ENCODE measurements around the gene NOP16. TPM values are rescaled to one million over a fixed set of nuclear protein-coding genes. Genes with fewer than 3 reads are reported as not detected.
"Not testable (repeated sequence)": the region's sequence is repeated elsewhere in the genome, so short reads cannot be mapped to it uniquely, and the experiment has no call there.

The NOP16 gene
- total RNA-seq, 8 experiments from 2014 or later, result 14.6 to 95.0 (median 22.7) TPM

GRCh38 chr5:176415952-176416924 lies 27.8 kb upstream of the NOP16 start, which contains the start of gene CLTB:
CLTB (minus strand) TSS chr5:176416539; CDS start chr5:176416363, 176 bp downstream.
- Histone ChIP-seq H3K4me3 (peak within 1 kb of the TSS; percentile 79 to 85 (median 80)), H3K4me1 (replicated peaks in 1 of 2) (peaks cover 6 to 18% of the 10 kb centered on the region in 2 donors), H3K27ac (peak within 1 kb of the TSS; percentile 68 to 71)
- peak; percentile 79 to 98 (median 96) for ATAC-seq (replicated peaks in 6 of 8)
- 0 to 4% (median 0%) methylated on average over 1 to 12 of the region's 107 CpGs; no CpG with 5 or more reads in 7 of the 10 experiments for WGBS, 10 experiments
- in situ Hi-C loops (cut with MboI; ENCODE audit: low pct_unique_long_range_greater_than_20kb in 2 of 9, low sequenced_read_pairs in 9 of 9, unreplicated experiment in 9 of 9), result no loop called here

DNA sequence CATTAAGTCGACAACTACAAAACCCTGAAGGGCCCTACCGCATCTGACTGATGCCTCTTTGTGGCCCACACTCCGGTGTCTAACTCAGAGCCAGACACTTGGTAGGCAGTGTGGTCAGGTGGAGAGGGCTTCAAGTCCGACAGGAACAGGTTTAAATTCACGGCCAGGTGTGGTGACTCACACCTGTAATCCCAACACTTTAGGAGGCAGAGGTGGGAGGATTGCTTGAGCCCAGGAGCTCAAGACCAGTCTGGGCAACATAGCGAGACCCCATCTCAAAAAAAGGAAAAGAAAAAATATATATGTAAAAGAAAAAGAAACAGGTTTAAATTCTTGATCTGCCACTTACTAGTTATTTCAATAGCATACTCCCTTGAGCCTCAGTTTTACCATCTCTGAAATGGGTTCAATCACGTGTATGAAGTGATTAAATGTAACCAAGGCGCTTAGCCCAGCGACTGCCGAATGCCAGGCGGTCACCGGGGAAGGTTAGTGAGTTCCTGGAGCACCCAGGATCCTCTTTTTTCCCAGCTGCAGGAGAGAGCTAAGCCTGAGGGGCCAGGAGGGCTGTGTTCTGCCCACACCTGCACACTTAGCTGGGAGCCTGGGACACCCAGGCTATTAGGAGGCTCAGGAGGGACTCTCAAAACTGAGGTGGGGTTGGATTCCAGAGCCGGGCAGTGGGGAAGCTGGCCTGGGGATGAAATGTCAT lies 27.0 kb upstream of the NOP16 start:
- ATAC-seq (replicated peaks in 6 of 8), result no peak
- in situ Hi-C loops (cut with MboI; ENCODE audit: low pct_unique_long_range_greater_than_20kb in 2 of 9, low sequenced_read_pairs in 9 of 9, unreplicated experiment in 9 of 9), result no loop called here
- H3K4me3 ChIP-seq, result peak overlapping the region; percentile 79 to 85 (median 80)
- WGBS, 10 experiments, result 33 to 94% (median 81%) methylated on average over 1 to 10 of the region's 13 CpGs; no CpG with 5 or more reads in 1 of the 10 experiments
- peak overlapping the region in 1 of 2 donors; percentile 68 for H3K27ac ChIP-seq
- H3K4me1 ChIP-seq (replicated peaks in 1 of 2), result peaks cover 6 to 18% of the 10 kb centered on the region in 2 donors

- no peak for ATAC-seq (replicated peaks in 6 of 8)
- in situ Hi-C loops (cut with MboI; ENCODE audit: low pct_unique_long_range_greater_than_20kb in 2 of 9, low sequenced_read_pairs in 9 of 9, unreplicated experiment in 9 of 9), result no loop called here
- Histone ChIP-seq H3K4me3 (no peak overlapping the region), H3K4me1 (replicated peaks in 1 of 2) (peaks cover 6 to 18% of the 10 kb centered on the region in 2 donors), H3K27ac (no peak overlapping the region)
- 40 to 100% (median 66%) methylated on average over 1 to 3 of the region's 3 CpGs; no CpG with 5 or more reads in 3 of the 10 experiments for WGBS, 10 experiments
Observed at GRCh38 chr5:176414704-176415103, 26.3 kb upstream of the NOP16 start.

- no peak for ATAC-seq (replicated peaks in 6 of 8)
- Histone ChIP-seq H3K4me3 (no peak overlapping the region), H3K4me1 (replicated peaks in 1 of 2) (peaks cover 6 to 18% of the 10 kb centered on the region in 2 donors), H3K27ac (no peak overlapping the region)
- in situ Hi-C loops (cut with MboI; ENCODE audit: low pct_unique_long_range_greater_than_20kb in 2 of 9, low sequenced_read_pairs in 9 of 9, unreplicated experiment in 9 of 9), result no loop called here
- 80 to 90% methylated on average over 2 to 4 of the region's 7 CpGs; no CpG with 5 or more reads in 8 of the 10 experiments for WGBS, 10 experiments
Observed at GRCh38 chr5:176413709-176414191, 25.4 kb upstream of the NOP16 start.

GRCh38 chr5:176413255-176413565 lies 24.8 kb upstream of the NOP16 start:
- ATAC-seq (replicated peaks in 6 of 8), result peak in 1 of 8 experiments; percentile 3
- 100% methylated on average over 2 of the region's 2 CpGs; no CpG with 5 or more reads in 8 of the 10 experiments for WGBS, 10 experiments
- no peak overlapping the region for H3K4me3 ChIP-seq
- no peak overlapping the region for H3K27ac ChIP-seq
- peaks cover 6 to 18% of the 10 kb centered on the region in 2 donors for H3K4me1 ChIP-seq (replicated peaks in 1 of 2)
- in situ Hi-C loops (cut with MboI; ENCODE audit: low pct_unique_long_range_greater_than_20kb in 2 of 9, low sequenced_read_pairs in 9 of 9, unreplicated experiment in 9 of 9), result no loop called here

DNA sequence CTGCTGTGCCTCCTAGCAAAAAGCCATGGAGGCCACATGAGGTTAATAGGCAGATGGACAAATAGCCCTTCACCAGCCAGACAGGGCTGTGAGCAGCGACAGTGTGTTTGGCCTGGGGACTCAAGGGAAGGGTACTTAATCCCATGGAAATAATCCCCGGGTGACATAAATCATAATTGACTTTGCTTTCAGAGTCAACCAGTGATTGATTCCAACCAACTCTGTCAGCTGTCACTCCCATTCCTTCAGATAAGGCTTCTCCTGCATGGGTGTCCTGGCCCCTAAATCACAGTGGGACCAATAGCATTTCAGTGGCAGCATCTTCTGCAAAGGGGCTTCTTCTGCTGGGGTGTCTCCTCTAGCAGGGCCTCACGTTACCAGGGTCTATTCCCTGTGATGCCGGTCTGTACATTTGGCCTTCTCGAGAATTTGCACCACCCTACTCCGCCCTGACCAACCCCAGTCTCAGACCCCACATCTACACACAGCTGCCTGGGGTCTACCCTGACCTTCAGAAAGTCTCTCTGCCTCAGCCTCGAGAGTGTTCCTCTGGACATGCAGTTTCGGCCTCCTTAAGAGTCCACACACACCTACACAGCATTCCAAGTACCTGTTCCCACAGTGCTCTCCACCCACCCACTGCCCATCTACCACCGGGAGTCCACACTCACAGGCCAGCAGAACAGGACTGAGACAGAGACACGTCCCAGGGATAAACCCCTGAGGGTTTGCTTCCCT lies 24.3 kb upstream of the NOP16 start:
- in situ Hi-C loops (cut with MboI; ENCODE audit: low pct_unique_long_range_greater_than_20kb in 2 of 9, low sequenced_read_pairs in 9 of 9, unreplicated experiment in 9 of 9), result no loop called here
- peaks cover 6 to 18% of the 10 kb centered on the region in 2 donors for H3K4me1 ChIP-seq (replicated peaks in 1 of 2)
- 20 to 100% (median 81%) methylated on average over 1 to 6 of the region's 10 CpGs; no CpG with 5 or more reads in 2 of the 10 experiments for WGBS, 10 experiments
- no peak overlapping the region for H3K27ac ChIP-seq
- no peak for ATAC-seq (replicated peaks in 6 of 8)
- no peak overlapping the region for H3K4me3 ChIP-seq

DNA sequence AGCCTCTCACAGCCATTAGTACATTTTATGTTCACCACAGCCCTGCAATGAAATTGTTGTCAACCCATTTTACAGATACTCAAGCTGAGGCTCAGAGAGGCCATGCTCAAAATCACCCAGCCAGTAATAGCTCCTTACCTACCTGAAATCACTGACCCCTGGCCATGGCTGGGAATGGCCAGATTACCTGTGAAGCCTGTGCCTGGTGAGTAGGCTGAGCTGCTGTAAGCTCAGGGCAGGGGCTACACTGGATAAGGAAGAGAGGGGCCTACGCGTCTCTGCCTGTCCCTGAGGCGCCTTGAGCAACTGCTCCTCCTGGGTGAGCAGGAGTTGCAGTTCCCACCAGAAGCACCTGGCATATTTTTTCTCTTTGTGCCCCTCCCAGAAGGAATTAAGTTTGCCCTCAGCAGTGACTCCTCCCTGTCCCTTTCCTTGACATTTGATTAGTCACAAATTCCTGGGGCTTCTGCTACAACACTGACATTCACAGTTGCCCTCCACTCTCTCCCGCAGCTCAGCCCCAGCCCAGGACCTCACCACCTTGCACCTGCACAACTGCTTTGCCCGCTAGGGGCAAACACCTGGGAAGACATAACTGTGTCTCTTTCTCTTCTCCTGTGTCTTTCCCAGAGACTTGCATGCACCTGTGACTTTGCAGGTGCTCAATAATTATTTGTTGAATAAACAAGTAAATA lies 22.2 kb upstream of the NOP16 start:
- H3K4me1 ChIP-seq (replicated peaks in 1 of 2), result peaks cover 0 to 10% of the 10 kb centered on the region in 2 donors
- ATAC-seq (replicated peaks in 6 of 8), result no peak
- in situ Hi-C loops (cut with MboI; ENCODE audit: low pct_unique_long_range_greater_than_20kb in 2 of 9, low sequenced_read_pairs in 9 of 9, unreplicated experiment in 9 of 9), result no loop called here
- H3K27ac ChIP-seq, result no peak overlapping the region
- no peak overlapping the region for H3K4me3 ChIP-seq
- 50 to 100% (median 82%) methylated on average over 1 to 3 of the region's 5 CpGs; no CpG with 5 or more reads in 4 of the 10 experiments for WGBS, 10 experiments

DNA sequence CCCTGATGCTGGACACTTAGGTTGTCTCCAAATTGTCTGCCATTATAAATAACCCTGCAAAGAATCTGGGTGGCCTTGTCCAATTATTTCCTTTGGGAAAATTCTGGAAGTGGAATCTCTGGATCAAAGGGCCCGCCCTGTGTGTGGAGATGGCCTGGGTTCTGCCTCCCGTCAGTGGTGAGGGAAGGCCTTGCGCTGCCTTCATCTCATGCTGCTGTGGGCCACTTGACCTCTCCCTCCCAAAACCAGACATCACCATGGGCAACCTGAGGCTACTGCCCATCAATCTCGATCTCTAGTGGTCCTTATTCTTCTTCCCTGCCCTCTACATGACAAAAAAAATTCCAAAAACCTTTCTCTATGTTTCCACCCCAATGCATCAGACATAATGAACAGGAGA lies 21.4 kb upstream of the NOP16 start:
- H3K4me3 ChIP-seq, result no peak overlapping the region
- in situ Hi-C loops (cut with MboI; ENCODE audit: low pct_unique_long_range_greater_than_20kb in 2 of 9, low sequenced_read_pairs in 9 of 9, unreplicated experiment in 9 of 9), result no loop called here
- H3K4me1 ChIP-seq (replicated peaks in 1 of 2), result peaks cover 0 to under 1% of the 10 kb centered on the region in 2 donors
- no peak for ATAC-seq (replicated peaks in 6 of 8)
- WGBS, 10 experiments, result 60 to 100% (median 99%) methylated on average over 1 to 4 of the region's 4 CpGs; no CpG with 5 or more reads in 6 of the 10 experiments
- no peak overlapping the region for H3K27ac ChIP-seq

GRCh38 chr5:176408590-176408989 lies 20.2 kb upstream of the NOP16 start:
- 60 to 97% (median 87%) methylated on average over 1 to 5 of the region's 5 CpGs; no CpG with 5 or more reads in 5 of the 10 experiments for WGBS, 10 experiments
- Histone ChIP-seq H3K4me1 (replicated peaks in 1 of 2) (no peaks in the 10 kb centered on the region), H3K4me3 (no peak overlapping the region), H3K27ac (no peak overlapping the region)
- in situ Hi-C loops (cut with MboI; ENCODE audit: low pct_unique_long_range_greater_than_20kb in 2 of 9, low sequenced_read_pairs in 9 of 9, unreplicated experiment in 9 of 9), result no loop called here
- ATAC-seq (replicated peaks in 6 of 8), result no peak

GRCh38 chr5:176408252-176408573 lies 19.8 kb upstream of the NOP16 start:
- H3K27ac ChIP-seq; ATAC-seq (replicated peaks in 6 of 8); H3K4me3 ChIP-seq; in situ Hi-C loops (cut with MboI; ENCODE audit: low pct_unique_long_range_greater_than_20kb in 2 of 9, low sequenced_read_pairs in 9 of 9, unreplicated experiment in 9 of 9); H3K4me1 ChIP-seq (replicated peaks in 1 of 2): not testable (repeated sequence)
- 19 to 100% (median 92%) methylated on average over 1 to 7 of the region's 10 CpGs; no CpG with 5 or more reads in 3 of the 10 experiments for WGBS, 10 experiments

DNA sequence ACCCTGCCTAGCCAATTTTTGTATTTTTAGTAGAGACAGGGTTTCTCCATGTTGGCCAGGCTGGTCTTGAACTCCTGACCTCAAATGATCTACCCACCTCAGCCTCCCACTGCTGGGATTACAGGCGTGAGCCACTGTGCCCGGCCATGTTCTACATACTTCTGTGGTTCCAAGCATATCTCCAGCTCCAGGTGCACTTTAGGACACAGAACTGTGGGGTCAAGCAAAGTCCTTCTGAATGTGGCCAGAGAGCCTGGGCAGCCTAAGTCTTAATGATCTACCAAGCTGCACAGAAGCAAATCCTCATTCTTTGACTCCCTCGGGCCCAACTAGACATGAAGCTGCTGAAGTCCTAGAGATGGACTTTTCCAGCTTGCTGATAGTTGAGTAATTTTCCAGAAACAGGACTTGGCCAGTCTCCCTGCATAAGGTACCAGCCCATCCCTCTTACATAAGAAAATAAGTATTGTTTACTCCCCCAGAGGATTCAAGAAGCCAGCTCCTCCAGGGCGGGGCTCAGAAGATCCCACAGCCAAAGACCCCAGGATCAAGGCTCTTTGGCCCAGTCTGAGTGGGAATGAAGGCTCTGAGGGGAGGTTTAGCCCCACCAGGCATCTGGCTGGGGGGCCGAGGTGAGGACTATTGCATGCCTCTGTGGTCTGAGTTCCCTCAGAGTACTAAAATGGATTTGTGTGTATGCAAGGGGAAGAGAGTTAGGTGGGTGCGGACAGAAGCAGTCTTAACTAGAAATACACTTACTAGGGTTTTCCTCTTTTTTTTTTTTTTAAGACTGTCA lies 19.3 kb upstream of the NOP16 start:
- Histone ChIP-seq H3K4me3 (no peak overlapping the region), H3K4me1 (replicated peaks in 1 of 2) (no peaks in the 10 kb centered on the region), H3K27ac (no peak overlapping the region)
- ATAC-seq (replicated peaks in 6 of 8), result peak in 3 of 8 experiments; percentile 70 to 76 (median 73)
- in situ Hi-C loops (cut with MboI; ENCODE audit: low pct_unique_long_range_greater_than_20kb in 2 of 9, low sequenced_read_pairs in 9 of 9, unreplicated experiment in 9 of 9), result no loop called here
- WGBS, 10 experiments, result 20 to 86% (median 53%) methylated on average over 1 to 5 of the region's 6 CpGs; no CpG with 5 or more reads in 4 of the 10 experiments

Measured in motor neuron (in vitro differentiated cells).